Left renal cortex interstitium (tissue), 4 donors: ENCODE data around the gene KCNN3. TPM values are rescaled to one million over a fixed set of nuclear protein-coding genes. Genes with fewer than 3 reads are reported as not detected.

Source experiments
- DNase-seq, 4 donors: peaks; one replicate each; pipeline ENCODE4 v3.0.0-alpha.2; 2013; ENCODE audit warnings: low read depth in 4 of 4, low spot score in 2 of 4, missing footprints in 1 of 4
- polyA plus RNA-seq, 4 donors: library from polyadenylated mRNA; unstranded; fragments of 120-200 nt; gene quantifications; one replicate each; pipeline ENCODE4 v1.2.1, GENCODE V29; 2013; ENCODE audit not compliant: insufficient read length in 4 of 4

Gene KCNN3
- polyA plus RNA-seq, 4 donors = 2.4 to 3.3 (median 2.5) TPM

GRCh38 chr1:154863315-154864174 lies 6.5 kb downstream of the KCNN3 start:
- no peak for DNase-seq

GRCh38 chr1:154862907-154863306 lies 7.2 kb downstream of the KCNN3 start:
- no peak for DNase-seq

- DNase-seq = no peak
Measured at GRCh38 chr1:154861607-154862094, 8.4 kb downstream of the KCNN3 start.

GRCh38 chr1:154860156-154860870 lies 9.8 kb downstream of the KCNN3 start:
- DNase-seq = no peak

GRCh38 chr1:154859786-154860155 lies 10.3 kb downstream of the KCNN3 start:
- DNase-seq = no peak

- DNase-seq = no peak
Measured at GRCh38 chr1:154859151-154859785, 10.8 kb downstream of the KCNN3 start.

GRCh38 chr1:154857441-154858215 lies 12.5 kb downstream of the KCNN3 start:
- DNase-seq = no peak

GRCh38 chr1:154857022-154857421 lies 13.1 kb downstream of the KCNN3 start:
- no peak for DNase-seq

- no peak for DNase-seq
Measured at GRCh38 chr1:154856544-154856943, 13.5 kb downstream of the KCNN3 start.

GRCh38 chr1:154856049-154856448 lies 14.0 kb downstream of the KCNN3 start:
- no peak for DNase-seq

- no peak for DNase-seq
Measured at GRCh38 chr1:154855186-154855851, 14.8 kb downstream of the KCNN3 start.

- DNase-seq = no peak
Measured at GRCh38 chr1:154852845-154853244, 17.2 kb downstream of the KCNN3 start.

GRCh38 chr1:154851392-154852177 lies 18.5 kb downstream of the KCNN3 start:
- no peak for DNase-seq

- no peak for DNase-seq
Measured at GRCh38 chr1:154849645-154850131, 20.4 kb downstream of the KCNN3 start.

- no peak for DNase-seq
Measured at GRCh38 chr1:154848983-154849382, 21.1 kb downstream of the KCNN3 start.

- no peak for DNase-seq
Measured at GRCh38 chr1:154847891-154848290, 22.2 kb downstream of the KCNN3 start.

GRCh38 chr1:154846565-154847442 lies 23.3 kb downstream of the KCNN3 start:
- no peak for DNase-seq

- DNase-seq = no peak
Measured at GRCh38 chr1:154845879-154846278, 24.2 kb downstream of the KCNN3 start.
